Epithelial cell of umbilical artery (primary cell): ENCODE data around the gene SGMS1. TPM values are rescaled to one million over a fixed set of nuclear protein-coding genes. Genes with fewer than 3 reads are reported as not detected.

ENCODE experiments used
- total RNA-seq: library from RNA; depleted of rRNA; stranded (reverse); fragments of >200 nt; gene quantifications from 2 replicates; pipeline ENCODE4 v1.2.3, GENCODE V29; 2014

The SGMS1 gene
- 26.3 and 45.0 TPM in 2 replicates for total RNA-seq

DNA sequence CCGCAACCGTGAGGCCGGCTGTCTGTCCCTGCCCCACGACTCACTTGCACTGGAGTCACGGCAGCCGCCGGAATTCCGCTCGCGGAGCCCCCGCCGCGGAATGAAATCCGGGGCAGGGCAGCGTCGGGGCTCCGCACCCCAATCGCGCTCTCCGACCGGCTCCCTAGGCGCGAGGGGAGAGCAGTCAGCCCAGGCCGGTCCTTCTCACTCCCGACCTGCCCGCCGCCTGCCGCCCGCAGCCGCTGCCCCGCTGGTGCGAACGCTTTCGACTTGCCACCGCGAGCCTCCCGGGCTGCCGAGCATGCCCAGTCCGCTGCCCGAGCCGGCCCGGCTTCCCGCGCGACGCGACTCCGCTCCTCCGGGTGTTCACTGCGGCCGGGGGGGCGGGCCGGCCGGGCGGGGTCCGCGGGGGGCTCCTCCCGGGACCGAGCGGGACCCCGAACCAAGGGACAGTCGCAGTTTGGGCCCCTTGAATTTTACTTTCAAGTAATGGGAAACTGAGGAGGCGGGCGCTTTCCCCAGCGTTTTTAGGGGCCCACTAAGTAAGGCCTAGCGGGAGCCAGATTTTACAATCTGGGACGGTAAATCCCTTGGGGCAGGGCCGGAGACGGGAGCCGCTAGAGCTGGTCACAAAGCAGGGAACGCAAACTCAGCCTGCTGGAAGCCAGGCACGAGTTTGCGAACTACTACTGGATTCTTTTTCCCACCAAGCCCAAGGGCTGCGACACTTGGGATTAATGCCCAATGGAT, at the start of gene SGMS1:
Gene SGMS1 (minus strand): TSS at position 294 of the 750 bp plus-strand sequence. CDS start 279,842 bp downstream, outside the sequence.

Other genes starting within 250 kb of the SGMS1 start
- 1.1 and 1.9 TPM in 2 replicates for gene ASAH2B, start 116.0 kb upstream of the SGMS1 start, total RNA-seq